H1 (cell line): ENCODE measurements around the gene KREMEN1. TPM values are rescaled to one million over a fixed set of nuclear protein-coding genes. Genes with fewer than 3 reads are reported as not detected.
A peak's percentile ranks its signal among the peaks of the same experiment; 100 is the strongest.

ENCODE experiments used
- CTCF ChIA-PET: fragments of 300-600 bp; sonication (Branson Sonifier 250); formaldehyde crosslinking; loops from one replicate; lab custom pipeline; 2021; ENCODE audit not compliant: partially characterized antibody; lab: Charles Lee
- POLR2A ChIA-PET: fragments of 300-600 bp; sonication (Branson Sonifier 250); formaldehyde crosslinking; loops from one replicate; lab custom pipeline; 2021; ENCODE audit warnings: inconsistent platforms; ENCODE audit not compliant: partially characterized antibody; lab: Charles Lee
- DNase-seq, 2 experiments: peaks; one replicate each; pipeline versions ENCODE4 v3.0.0 to v3.0.0-alpha.2; 2010 to 2022; ENCODE audit warnings: low spot score in 2 of 2, low read depth in 1 of 2, mixed read lengths in 1 of 2
- FAIRE-seq: peaks from 2 replicates; lab custom pipeline; 2011; peaks lifted over from hg19 to GRCh38; lab: Jason Lieb, UNC
- H2AFZ ChIP-seq: 2 replicates; pipeline ENCODE4 v1.8.1; 2012; ENCODE audit warnings: low read length, inconsistent platforms
- H2AK5ac ChIP-seq: 2 replicates; pipeline ENCODE4 v1.6.1; 2013; ENCODE audit warnings: low read depth, low read length
- H2BK120ac ChIP-seq: replicated peaks from 2 replicates; pipeline ENCODE3; 2013; ENCODE audit warnings: low read depth, low read length, inconsistent platforms
- H2BK12ac ChIP-seq: 2 replicates; pipeline ENCODE4 v1.6.1; 2013; ENCODE audit warnings: low read depth, low read length
- H2BK15ac ChIP-seq: 2 replicates; pipeline ENCODE4 v1.6.1; 2013; ENCODE audit warnings: low read length
- H2BK20ac ChIP-seq: 2 replicates; pipeline ENCODE4 v1.6.1; 2013; ENCODE audit warnings: low read length
- H2BK5ac ChIP-seq: 2 replicates; pipeline ENCODE4 v1.6.1; 2013; ENCODE audit warnings: low read depth, low read length
- H3K14ac ChIP-seq: 2 replicates; pipeline ENCODE4 v1.6.1; 2013; ENCODE audit warnings: inconsistent platforms; ENCODE audit not compliant: insufficient read length
- H3K18ac ChIP-seq: 2 replicates; pipeline ENCODE4 v1.6.1; 2013; ENCODE audit warnings: low read length; ENCODE audit errors: extremely low read depth
- H3K23ac ChIP-seq: 2 replicates; pipeline ENCODE4 v1.6.1; 2013; ENCODE audit warnings: inconsistent platforms; ENCODE audit not compliant: insufficient read length
- H3K23me2 ChIP-seq: 2 replicates; pipeline ENCODE4 v1.6.1; 2013; ENCODE audit warnings: low read depth, low read length
- H3K27ac ChIP-seq: 2 replicates; pipeline ENCODE4 v1.6.1; 2011; ENCODE audit warnings: low read depth, low read length, inconsistent platforms
- H3K27me3 ChIP-seq, 4 experiments: replicated peaks in 1 of 4; 1 replicate in 1 of 4; 2 replicates in 3 of 4; pipeline versions ENCODE4 v1.6.1 to v1.8.1; 2011 to 2013; ENCODE audit warnings: low read length in 3 of 4, mild to moderate bottlenecking in 3 of 4, inconsistent platforms in 2 of 4, mixed read lengths in 2 of 4, moderate library complexity in 1 of 4; ENCODE audit not compliant: control insufficient read depth in 3 of 4, insufficient read depth in 3 of 4; ENCODE audit errors: extremely low read depth in 1 of 4
- H3K36me3 ChIP-seq, 4 experiments: 2 replicates each; pipeline versions ENCODE4 v1.6.1 to v1.8.1; 2011 to 2013; ENCODE audit warnings: mild to moderate bottlenecking in 4 of 4, low read length in 3 of 4, moderate library complexity in 2 of 4, control low read depth in 1 of 4, inconsistent platforms in 1 of 4; ENCODE audit not compliant: insufficient read depth in 4 of 4, control insufficient read depth in 2 of 4
- H3K4ac ChIP-seq: replicated peaks from 2 replicates; pipeline ENCODE3; 2013; ENCODE audit warnings: low read length, low read depth, mixed read lengths, inconsistent platforms; ENCODE audit not compliant: insufficient read length
- H3K4me1 ChIP-seq, 4 experiments: replicated peaks in 1 of 4; 1 replicate in 1 of 4; 2 replicates in 3 of 4; pipeline versions ENCODE4 v1.6.1 to v1.8.1; 2011 to 2013; ENCODE audit warnings: low read length in 3 of 4, inconsistent platforms in 2 of 4, mixed read lengths in 1 of 4; ENCODE audit not compliant: insufficient read depth in 4 of 4, control insufficient read depth in 3 of 4
- H3K4me2 ChIP-seq, 2 experiments: 2 replicates each; pipeline versions ENCODE4 v1.6.1 to v1.8.1; 2011 to 2013; ENCODE audit warnings: low read depth in 2 of 2, low read length in 2 of 2, control low read depth in 1 of 2, inconsistent platforms in 1 of 2, mild to moderate bottlenecking in 1 of 2; ENCODE audit not compliant: insufficient read depth in 1 of 2
- H3K4me3 ChIP-seq, 4 experiments: fragments of 200-600, 300-600 bp in 1 of 4; sonication (generic), shearing (Covaris generic), sonication (Bioruptor Twin) in 1 of 4; 2 replicates each; pipeline versions ENCODE4 v1.5.1 to v1.8.1; 2011 to 2016; ENCODE audit warnings: low read length in 4 of 4, low read depth in 3 of 4, control low read depth in 2 of 4, inconsistent platforms in 2 of 4, mild to moderate bottlenecking in 2 of 4, mixed read lengths in 1 of 4, moderate library complexity in 1 of 4; ENCODE audit not compliant: insufficient read depth in 2 of 4; ENCODE audit errors: extremely low read depth in 1 of 4
- H3K56ac ChIP-seq: replicated peaks from 2 replicates; pipeline ENCODE3; 2013; ENCODE audit warnings: low read depth, mild to moderate bottlenecking, mixed read lengths, low read length, inconsistent platforms; ENCODE audit not compliant: insufficient read length
- H3K79me1 ChIP-seq: 2 replicates; pipeline ENCODE4 v1.6.1; 2013; ENCODE audit warnings: low read depth, low read length, control low read depth
- H3K79me2 ChIP-seq, 2 experiments: 2 replicates each; pipeline versions ENCODE4 v1.6.1 to v1.8.1; 2012 to 2013; ENCODE audit warnings: low read length in 2 of 2, mild to moderate bottlenecking in 2 of 2, inconsistent platforms in 1 of 2; ENCODE audit not compliant: insufficient read depth in 2 of 2, control insufficient read depth in 1 of 2
- H3K9ac ChIP-seq, 4 experiments: replicated peaks in 1 of 4; 1 replicate in 1 of 4; 2 replicates in 3 of 4; pipeline versions ENCODE4 v1.6.1 to v1.8.1; 2011 to 2013; ENCODE audit warnings: low read depth in 3 of 4, low read length in 3 of 4, control low read depth in 2 of 4, mild to moderate bottlenecking in 2 of 4, moderate library complexity in 2 of 4, inconsistent platforms in 1 of 4; ENCODE audit errors: extremely low read depth in 1 of 4
- H3K9me3 ChIP-seq, 2 experiments: 2 replicates each; pipeline versions ENCODE4 v1.6.1 to v1.8.1; 2012 to 2013; ENCODE audit warnings: mild to moderate bottlenecking in 2 of 2, moderate library complexity in 2 of 2, control low read depth in 1 of 2, inconsistent platforms in 1 of 2, low read depth in 1 of 2, low read length in 1 of 2, mixed read lengths in 1 of 2; ENCODE audit not compliant: insufficient read depth in 2 of 2
- H4K20me1 ChIP-seq, 2 experiments: replicated peaks in 1 of 2; 2 replicates each; pipeline versions ENCODE3 to v1.8.1; 2011 to 2013; ENCODE audit warnings: inconsistent platforms in 2 of 2, low read length in 2 of 2, mild to moderate bottlenecking in 1 of 2; ENCODE audit not compliant: insufficient read depth in 2 of 2, control insufficient read depth in 1 of 2
- H4K5ac ChIP-seq: 2 replicates; pipeline ENCODE4 v1.6.1; 2013; ENCODE audit warnings: low read length, low read depth, mixed read lengths, inconsistent platforms; ENCODE audit not compliant: insufficient read length
- H4K8ac ChIP-seq: 2 replicates; pipeline ENCODE4 v1.8.0; 2013; ENCODE audit warnings: mild to moderate bottlenecking, moderate library complexity, low read length, inconsistent platforms; ENCODE audit not compliant: insufficient read depth; ENCODE audit errors: extremely low read depth
- H4K91ac ChIP-seq: replicated peaks from 2 replicates; pipeline ENCODE3; 2013; ENCODE audit warnings: low read length, mixed read lengths, inconsistent platforms; ENCODE audit not compliant: insufficient read length
- GABPA ChIP-seq: IDR thresholded peaks from 2 replicates; pipeline ENCODE4 v1.6.1; 2011; ENCODE audit warnings: mild to moderate bottlenecking, low read length, moderate library complexity, borderline replicate concordance; ENCODE audit not compliant: insufficient read depth
- GTF2F1 ChIP-seq: IDR thresholded peaks from 2 replicates; pipeline ENCODE4 v1.6.1; 2012; ENCODE audit warnings: low read depth, low read length, improper control_type of control experiment, borderline replicate concordance
- MAFK ChIP-seq: IDR thresholded peaks from 2 replicates; pipeline ENCODE4 v1.6.1; 2012; ENCODE audit warnings: low read depth, mild to moderate bottlenecking, improper control_type of control experiment, low read length
- NANOG ChIP-seq: IDR thresholded peaks from 2 replicates; pipeline ENCODE4 v1.6.1; 2011; ENCODE audit warnings: low read length, low read depth, mild to moderate bottlenecking, inconsistent platforms; ENCODE audit not compliant: insufficient read depth, poor library complexity, severe bottlenecking
- NRF1 ChIP-seq: IDR thresholded peaks from 2 replicates; pipeline ENCODE4 v1.6.1; 2011; ENCODE audit warnings: mild to moderate bottlenecking, low read depth, low read length, improper control_type of control experiment
- POLR2A ChIP-seq, 2 experiments: IDR thresholded peaks; 1 replicate in 1 of 2; 2 replicates in 1 of 2; pipeline ENCODE4 v1.6.1; 2011; ENCODE audit warnings: low read depth in 2 of 2, low read length in 2 of 2, mild to moderate bottlenecking in 2 of 2; ENCODE audit errors: control extremely low read depth in 1 of 2
- RXRA ChIP-seq: IDR thresholded peaks from 2 replicates; pipeline ENCODE4 v1.6.1; 2011; ENCODE audit warnings: low read depth, mild to moderate bottlenecking, low read length, moderate library complexity; ENCODE audit not compliant: insufficient read depth
- TAF7 ChIP-seq: optimal IDR thresholded peaks from 2 replicates; pipeline ENCODE3; 2011; ENCODE audit warnings: low read depth, mild to moderate bottlenecking, inconsistent platforms, low read length, moderate library complexity, borderline replicate concordance
- WGBS, 2 experiments: shearing (Covaris generic) in 1 of 2; methylation state at CpG; one replicate each; pipeline versions ENCODE4 v1.1.6 to v1.1.7; 2013 to 2015; ENCODE audit warnings: low lambda C conversion rate in 2 of 2, mixed read lengths in 2 of 2, inconsistent platforms in 1 of 2, low coverage in 1 of 2, missing lambda C conversion rate in 1 of 2; ENCODE audit not compliant: insufficient replicate concordance in 2 of 2, insufficient coverage in 1 of 2, insufficient read length in 1 of 2; ENCODE audit errors: extremely low coverage in 1 of 2, missing lambda C conversion rate in 1 of 2; 5-methylcytosine and 5-hydroxymethylcytosine counted together
- polyA plus RNA-seq, 7 experiments: library from polyadenylated mRNA; depleted of rRNA in 3 of 7; stranded (reverse) in 5 of 7; unstranded in 2 of 7; fragments of >200 nt in 5 of 7; fragments of 200-250 nt in 2 of 7; gene quantifications; 1 replicate in 5 of 7; 2 replicates in 1 of 7; 4 replicates in 1 of 7; pipeline versions ENCODE4 v1.2.1 to v1.2.3, GENCODE V29; 2011 to 2013; ENCODE audit warnings: missing spikeins in 2 of 7, mixed read lengths in 2 of 7
- total RNA-seq: library from RNA; stranded (reverse); fragmentation: NEBNext Ultra II Directional; extraction: Animal tissue kit (Norgen Biotek cat#: 25700); gene quantifications from 2 replicates; pipeline ENCODE4 v1.2.1, GENCODE V29; 2021
- TF ChIP-seq, protein P1 (sequence below), 3 experiments: IDR thresholded peaks; 1 replicate in 2 of 3; 2 replicates in 1 of 3; pipeline versions ENCODE4 v1.5.1 to v1.6.1; 2011; ENCODE audit warnings: low read length in 3 of 3, mild to moderate bottlenecking in 3 of 3, inconsistent platforms in 2 of 3, low read depth in 1 of 3, moderate library complexity in 1 of 3; ENCODE audit not compliant: insufficient read depth in 1 of 3; ENCODE audit errors: control extremely low read depth in 1 of 3

KREMEN1 gene
- total and polyA plus RNA-seq, 2 of the 8 experiments (the other 6 are each of a cell fraction or from before 2014, with no cell fraction given): 2.1 to 3.2 TPM

DNA sequence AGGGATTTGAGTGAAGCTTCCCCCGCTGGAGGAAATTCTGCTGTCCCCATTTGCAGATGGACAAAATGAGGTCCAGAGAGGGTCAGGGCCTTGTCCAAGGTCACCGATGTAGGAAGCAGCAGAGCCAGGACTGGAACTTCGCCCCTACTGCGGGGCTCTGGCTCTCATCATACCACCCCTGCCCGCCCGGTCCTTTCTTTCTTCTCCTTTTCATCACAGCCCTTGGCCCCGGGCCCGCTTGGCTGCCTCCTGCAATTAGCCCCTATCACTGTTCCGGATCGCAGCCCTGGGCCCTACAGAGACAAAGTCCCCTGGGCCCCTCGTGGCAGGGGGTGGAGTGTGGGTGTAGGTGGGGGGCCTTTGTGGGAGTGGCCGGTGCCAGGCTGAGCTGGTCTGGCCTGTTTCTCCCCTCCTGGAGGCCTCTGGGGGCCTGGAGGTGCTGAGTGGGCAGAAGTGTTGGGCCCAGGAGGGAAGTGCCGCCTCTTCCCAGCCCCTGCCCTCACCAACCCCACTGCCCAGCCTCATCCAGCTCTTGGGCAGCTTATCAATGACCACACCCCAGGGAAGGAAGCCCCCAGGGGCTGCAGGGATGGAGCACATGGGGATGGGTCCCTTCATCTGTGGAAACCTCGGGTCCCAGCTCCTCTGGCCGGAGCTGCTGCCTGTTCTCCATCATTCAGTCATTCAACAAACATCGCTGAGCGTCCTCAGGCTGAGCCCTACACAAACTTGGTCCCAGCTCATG lies 136.2 kb downstream of the KREMEN1 start:
- POLR2A ChIA-PET: interaction anchor here (0.5 to 1.7 kb wide), 5 partner anchors 10 to 65 kb away, joined by 3 to 5 read pairs (median 5); no protein-coding TSS in a partner anchor
- peak; percentile 2; the same call in 1 of the 2 replicates for TF ChIP-seq MAFK
- TF ChIP-seq NRF1: no peak
- no peak for TF ChIP-seq RXRA
- no peak for TF ChIP-seq GTF2F1
- no peak for TF ChIP-seq TAF7
- TF ChIP-seq NANOG: no peak
- TF ChIP-seq POLR2A (IDR thresholded peaks at IDR 0.05; ENCODE audit: control extremely low read depth in 1 of 2, low read depth in 2 of 2, low read length in 2 of 2): no peak
- TF ChIP-seq, protein P1, sequence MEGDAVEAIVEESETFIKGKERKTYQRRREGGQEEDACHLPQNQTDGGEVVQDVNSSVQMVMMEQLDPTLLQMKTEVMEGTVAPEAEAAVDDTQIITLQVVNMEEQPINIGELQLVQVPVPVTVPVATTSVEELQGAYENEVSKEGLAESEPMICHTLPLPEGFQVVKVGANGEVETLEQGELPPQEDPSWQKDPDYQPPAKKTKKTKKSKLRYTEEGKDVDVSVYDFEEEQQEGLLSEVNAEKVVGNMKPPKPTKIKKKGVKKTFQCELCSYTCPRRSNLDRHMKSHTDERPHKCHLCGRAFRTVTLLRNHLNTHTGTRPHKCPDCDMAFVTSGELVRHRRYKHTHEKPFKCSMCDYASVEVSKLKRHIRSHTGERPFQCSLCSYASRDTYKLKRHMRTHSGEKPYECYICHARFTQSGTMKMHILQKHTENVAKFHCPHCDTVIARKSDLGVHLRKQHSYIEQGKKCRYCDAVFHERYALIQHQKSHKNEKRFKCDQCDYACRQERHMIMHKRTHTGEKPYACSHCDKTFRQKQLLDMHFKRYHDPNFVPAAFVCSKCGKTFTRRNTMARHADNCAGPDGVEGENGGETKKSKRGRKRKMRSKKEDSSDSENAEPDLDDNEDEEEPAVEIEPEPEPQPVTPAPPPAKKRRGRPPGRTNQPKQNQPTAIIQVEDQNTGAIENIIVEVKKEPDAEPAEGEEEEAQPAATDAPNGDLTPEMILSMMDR (IDR thresholded peaks at IDR 0.05; ENCODE audit: control extremely low read depth in 1 of 3, insufficient read depth in 1 of 3, low read depth in 1 of 3, low read length in 3 of 3): no peak
- no peak for TF ChIP-seq GABPA

More for the DNA sequence above, 136.2 kb downstream of the KREMEN1 start:
- Histone ChIP-seq H4K20me1 (peaks cover 0 to 3% of the 10 kb centered on the region in 2 experiments), H3K14ac (no peak overlapping the region), H3K27me3 (peaks cover 0 to 12% (median 3%) of the 10 kb centered on the region in 4 experiments; a peak in 5 of 7 replicates), H2BK15ac (no peak overlapping the region), H2BK120ac (no peak overlapping the region), H4K8ac (no peak overlapping the region), H3K23me2 (peaks cover 4% of the 10 kb centered on the region; the same call in 1 of the 2 replicates), H2BK20ac (no peak overlapping the region), H3K4me3 (no peak overlapping the region), H3K4me2 (0 out of 4 replicates have a peak overlapping the region, but pooled peaks of 1 of the 2 experiments have one; percentile 28), H3K9ac (no peak overlapping the region), H3K79me2 (no peaks in the 10 kb centered on the region), H3K4ac (peak overlapping the region; percentile 57), H2AFZ (no peak overlapping the region), H3K36me3 (no peaks in the 10 kb centered on the region), H3K23ac (no peak overlapping the region), H3K4me1 (peaks cover 0 to 17% (median 4%) of the 10 kb centered on the region in 4 experiments; a peak in 6 of 7 replicates), H2BK12ac (peak overlapping the region; percentile 50; the same call in 1 of the 2 replicates), H4K5ac (no peak overlapping the region), H2AK5ac (no peak overlapping the region), H3K9me3 (no peaks in the 10 kb centered on the region), H3K27ac (no peak overlapping the region), H3K56ac (no peak overlapping the region), H3K18ac (no peak overlapping the region), H3K79me1 (peaks cover 5% of the 10 kb centered on the region), H2BK5ac (no peak overlapping the region), H4K91ac (peak overlapping the region; percentile 10)
- FAIRE-seq: no peak
- CTCF ChIA-PET: interaction anchor here (0.8 to 3.2 kb wide), 11 partner anchors 8 to 108 kb away, joined by 3 to 20 read pairs (median 4); no protein-coding TSS in a partner anchor
- DNase-seq: no peak
- WGBS, 2 experiments: 90% methylated on average over 16 of the region's 17 CpGs; no CpG with 5 or more reads in 1 of the 2 experiments
